Upper lobe of left lung (tissue), 6 donors: ENCODE results near the gene LRRK1. TPM values are rescaled to one million over a fixed set of nuclear protein-coding genes. Genes with fewer than 3 reads are reported as not detected.

ENCODE experiments used
- ATAC-seq, 2 donors: fragments of 200-7000 bp; cut with Tn5 transposase; one replicate each; pipeline ENCODE4 v1.9.1; 2022; ENCODE audit warnings: mild to moderate bottlenecking in 2 of 2, moderate library complexity in 2 of 2; ENCODE audit not compliant: low FRiP score in 2 of 2
- DNase-seq, 2 donors: peaks; one replicate each; pipeline ENCODE4 v3.0.0-alpha.2; 2019 to 2020
- H3K27ac ChIP-seq, 4 donors: fragments of 200-600 bp; sonication (generic); one replicate each; pipeline ENCODE4 v1.5.1; 2016 to 2019
- H3K27me3 ChIP-seq, 4 donors: fragments of 200-600 bp; sonication (generic); one replicate each; pipeline ENCODE4 v1.5.1; 2017 to 2019
- H3K36me3 ChIP-seq, 4 donors: fragments of 200-600 bp; sonication (generic); one replicate each; pipeline ENCODE4 v1.5.1; 2016 to 2019
- H3K4me1 ChIP-seq, 4 donors: fragments of 200-600 bp; sonication (generic); one replicate each; pipeline ENCODE4 v1.5.1; 2018 to 2019
- H3K4me3 ChIP-seq, 4 donors: fragments of 200-600 bp; sonication (generic); one replicate each; pipeline ENCODE4 v1.5.1; 2017 to 2019; ENCODE audit warnings: mild to moderate bottlenecking in 2 of 4, moderate library complexity in 1 of 4
- H3K9me3 ChIP-seq, 4 donors: fragments of 200-600 bp; sonication (generic); one replicate each; pipeline ENCODE4 v1.5.1; 2018 to 2019
- CTCF ChIP-seq, 6 experiments: fragments of 450-650 bp in 4 of 6; fragments of 200-600 bp in 2 of 6; sonication (generic) in 2 of 6; IDR thresholded peaks; one replicate each; pipeline ENCODE4 v1.5.1; 2016 to 2019; ENCODE audit warnings: antibody characterized with exemption in 6 of 6
- EP300 ChIP-seq, 4 donors: sonication (generic); formaldehyde crosslinking; IDR thresholded peaks; one replicate each; pipeline ENCODE4 v1.5.1; 2017; ENCODE audit warnings: antibody characterized with exemption in 4 of 4, control low read depth in 2 of 4
- POLR2A ChIP-seq, 4 donors: fragments of 450-650 bp; IDR thresholded peaks; one replicate each; pipeline ENCODE4 v1.5.1; 2016 to 2017; ENCODE audit warnings: antibody characterized with exemption in 4 of 4, mild to moderate bottlenecking in 2 of 4
- POLR2AphosphoS5 ChIP-seq, 2 donors: sonication (generic); formaldehyde crosslinking; IDR thresholded peaks; one replicate each; pipeline ENCODE4 v1.5.1; 2017; ENCODE audit warnings: antibody characterized with exemption in 2 of 2
- WGBS, 2 donors: methylation state at CpG; one replicate each; pipeline ENCODE4 v1.1.5; 2017 to 2018; 5-methylcytosine and 5-hydroxymethylcytosine counted together
- total RNA-seq, 6 donors: library from RNA; depleted of rRNA in 4 of 6; stranded (reverse); fragments of >200 nt in 4 of 6; gene quantifications; one replicate each; pipeline versions ENCODE4 v1.1.0 to v1.2.1, GENCODE V29; 2016 to 2021
- donor health status: DM: no; HTN: no; CAD: no; lungs with moderate emphysema.
- donor health status: DM: no; HTN: yes; CAD: no; lungs with severe emphysema.

LRRK1 gene
- total RNA-seq, 6 donors from 2014 or later, result 15.0 to 47.1 (median 31.2) TPM

GRCh38 chr15:100932676-100933348 is 13.7 kb downstream of the LRRK1 start:
- TF ChIP-seq EP300 (IDR thresholded peaks at IDR 0.05) (no peak), CTCF (IDR thresholded peaks at IDR 0.05) (no peak), POLR2A (IDR thresholded peaks at IDR 0.05) (no peak), POLR2AphosphoS5 (IDR thresholded peaks at IDR 0.05) (no peak)
- Histone ChIP-seq H3K4me3 (no peak overlapping the region), H3K4me1 (no peaks in the 10 kb centered on the region), H3K27ac (peak overlapping the region in 1 of 4 donors; percentile 11), H3K36me3 (peaks cover 0 to 2% (median 0%) of the 10 kb centered on the region in 4 donors), H3K9me3 (no peaks in the 10 kb centered on the region), H3K27me3 (no peaks in the 10 kb centered on the region)
- WGBS, 2 donors, result 63 to 67% methylated on average over 7 of the region's 7 CpGs
- ATAC-seq (no peak), DNase-seq (no peak)

GRCh38 chr15:100934166-100934565 is 15.0 kb downstream of the LRRK1 start:
- H3K27ac ChIP-seq, result no peak overlapping the region
- H3K4me3 ChIP-seq, result no peak overlapping the region
- no peaks in the 10 kb centered on the region for H3K4me1 ChIP-seq
- ATAC-seq, result no peak
- H3K36me3 ChIP-seq, result no peaks in the 10 kb centered on the region
- TF ChIP-seq POLR2AphosphoS5 (IDR thresholded peaks at IDR 0.05) (no peak), POLR2A (IDR thresholded peaks at IDR 0.05) (no peak), CTCF (IDR thresholded peaks at IDR 0.05) (no peak), EP300 (IDR thresholded peaks at IDR 0.05) (no peak)
- no peaks in the 10 kb centered on the region for H3K9me3 ChIP-seq
- no peaks in the 10 kb centered on the region for H3K27me3 ChIP-seq
- no peak for DNase-seq

- H3K9me3 ChIP-seq, result no peaks in the 10 kb centered on the region
- ATAC-seq, result no peak
- H3K36me3 ChIP-seq, result no peaks in the 10 kb centered on the region
- H3K4me3 ChIP-seq, result no peak overlapping the region
- no peak for DNase-seq
- H3K27me3 ChIP-seq, result no peaks in the 10 kb centered on the region
- no peak overlapping the region for H3K27ac ChIP-seq
- TF ChIP-seq CTCF (IDR thresholded peaks at IDR 0.05), result no peak
- no peak for TF ChIP-seq POLR2AphosphoS5 (IDR thresholded peaks at IDR 0.05)
- TF ChIP-seq POLR2A (IDR thresholded peaks at IDR 0.05), result no peak
- TF ChIP-seq EP300 (IDR thresholded peaks at IDR 0.05), result no peak
- no peaks in the 10 kb centered on the region for H3K4me1 ChIP-seq
Measured at GRCh38 chr15:100934726-100935125, 15.6 kb downstream of the LRRK1 start.

DNA sequence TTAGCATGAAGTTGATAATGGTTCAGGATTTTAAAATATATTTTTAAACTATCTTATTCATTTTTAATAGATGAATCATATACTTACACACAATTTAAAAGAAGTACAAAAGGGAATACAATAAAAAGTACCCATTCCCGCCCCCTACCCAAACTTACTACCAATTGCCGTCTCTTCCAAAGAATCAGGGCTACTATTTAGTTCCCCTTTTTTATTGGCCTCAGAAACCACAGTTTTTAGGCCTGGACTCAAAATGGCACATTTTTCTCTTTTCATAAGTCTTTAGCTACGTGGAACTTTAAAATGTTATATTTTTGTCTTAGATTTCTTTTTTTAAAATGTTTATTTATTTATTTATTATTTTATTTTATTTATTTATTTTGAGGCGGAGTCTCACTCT is 18.0 kb downstream of the LRRK1 start:
- no peak overlapping the region for H3K27ac ChIP-seq
- H3K27me3 ChIP-seq, result no peaks in the 10 kb centered on the region
- no peak overlapping the region for H3K4me3 ChIP-seq
- TF ChIP-seq CTCF (IDR thresholded peaks at IDR 0.05) (no peak), EP300 (IDR thresholded peaks at IDR 0.05) (no peak), POLR2AphosphoS5 (IDR thresholded peaks at IDR 0.05) (no peak), POLR2A (IDR thresholded peaks at IDR 0.05) (no peak)
- H3K36me3 ChIP-seq, result no peaks in the 10 kb centered on the region
- ATAC-seq (no peak), DNase-seq (no peak)
- H3K9me3 ChIP-seq, result no peaks in the 10 kb centered on the region
- 77 to 84% methylated on average over 4 of the region's 4 CpGs for WGBS, 2 donors
- H3K4me1 ChIP-seq, result peaks cover 0 to 6% (median 0%) of the 10 kb centered on the region in 4 donors

DNA sequence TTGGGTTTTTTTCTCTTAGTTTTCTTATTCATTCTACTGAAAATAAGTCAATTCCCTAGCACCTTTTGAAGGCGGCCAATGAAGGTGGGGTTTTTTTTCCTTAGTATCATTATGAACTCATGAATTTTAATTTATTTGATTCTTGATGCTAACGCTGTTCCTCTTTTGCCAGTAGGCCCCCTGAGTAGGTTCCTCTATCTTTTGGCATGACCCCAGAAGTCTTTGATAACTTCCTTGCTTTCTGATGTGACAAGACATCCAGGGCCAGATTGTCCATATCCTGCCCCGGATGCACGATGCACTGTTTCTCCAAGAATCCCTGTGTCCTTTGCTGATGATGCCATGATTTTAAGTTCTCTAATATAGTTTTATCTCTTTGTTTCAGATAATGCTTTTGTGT is 20.6 kb downstream of the LRRK1 start:
- H3K27me3 ChIP-seq, result no peaks in the 10 kb centered on the region
- no peak overlapping the region for H3K27ac ChIP-seq
- H3K4me3 ChIP-seq, result no peak overlapping the region
- H3K4me1 ChIP-seq, result peaks cover 0 to 6% (median 0%) of the 10 kb centered on the region in 4 donors
- no peak for DNase-seq
- TF ChIP-seq EP300 (IDR thresholded peaks at IDR 0.05) (no peak), CTCF (IDR thresholded peaks at IDR 0.05) (no peak), POLR2A (IDR thresholded peaks at IDR 0.05) (no peak), POLR2AphosphoS5 (IDR thresholded peaks at IDR 0.05) (no peak)
- no peaks in the 10 kb centered on the region for H3K36me3 ChIP-seq
- peak in 1 of 2 donors; percentile 34 for ATAC-seq
- no peaks in the 10 kb centered on the region for H3K9me3 ChIP-seq
- 59 to 67% methylated on average over 4 of the region's 4 CpGs for WGBS, 2 donors
